Kidney (tissue), 14 donors: ENCODE measurements around the gene GATD1. TPM values are rescaled to one million over a fixed set of nuclear protein-coding genes. Genes with fewer than 3 reads are reported as not detected.
A peak's percentile ranks its signal among the peaks of the same experiment; 100 is the strongest.

Experiments
- DNase-seq, 5 donors: peaks; one replicate each; pipeline ENCODE4 v3.0.0-alpha.2; 2013 to 2020
- FAIRE-seq: peaks from 2 replicates; lab custom pipeline; 2012; peaks lifted over from hg19 to GRCh38; lab: Jason Lieb, UNC
- H3K27ac ChIP-seq, 2 donors: one replicate each; pipeline ENCODE4 v1.7.0; 2013; ENCODE audit warnings: low read depth in 2 of 2, low read length in 2 of 2, inconsistent platforms in 1 of 2
- H3K27me3 ChIP-seq: one replicate; pipeline ENCODE4 v1.7.1; 2013; ENCODE audit warnings: low read length, inconsistent platforms; ENCODE audit not compliant: control insufficient read depth, insufficient read depth
- H3K36me3 ChIP-seq, 3 donors: one replicate each; pipeline versions ENCODE4 v1.7.0 to v1.7.1; 2013; ENCODE audit warnings: low read length in 3 of 3, control low read depth in 1 of 3, inconsistent platforms in 1 of 3; ENCODE audit not compliant: insufficient read depth in 3 of 3, control insufficient read depth in 2 of 3
- H3K4me1 ChIP-seq, 3 donors: one replicate each; pipeline versions ENCODE4 v1.7.0 to v1.7.1; 2013; ENCODE audit warnings: low read length in 3 of 3, inconsistent platforms in 1 of 3, low read depth in 1 of 3; ENCODE audit not compliant: control insufficient read depth in 2 of 3, insufficient read depth in 2 of 3
- H3K4me3 ChIP-seq, 3 donors: one replicate each; pipeline versions ENCODE4 v1.7.0 to v1.8.1; 2013; ENCODE audit warnings: low read length in 3 of 3, control low read depth in 1 of 3, inconsistent platforms in 1 of 3
- H3K9ac ChIP-seq, 3 donors: one replicate each; pipeline versions ENCODE4 v1.7.0 to v1.7.1; 2013; ENCODE audit warnings: low read length in 3 of 3, control low read depth in 1 of 3, inconsistent platforms in 1 of 3
- H3K9me3 ChIP-seq, 3 donors: one replicate each; pipeline versions ENCODE4 v1.7.0 to v1.7.1; 2013; ENCODE audit warnings: low read length in 3 of 3, control low read depth in 1 of 3, inconsistent platforms in 1 of 3; ENCODE audit not compliant: control insufficient read depth in 2 of 3, insufficient read depth in 1 of 3
- CTCF ChIP-seq: IDR thresholded peaks from 3 replicates; pipeline ENCODE4 v1.5.1; 2012; ENCODE audit warnings: mild to moderate bottlenecking, moderate library complexity, borderline replicate concordance; ENCODE audit not compliant: insufficient read depth; ENCODE audit errors: extremely low read depth
- intact Hi-C: fragments of 100-400 bp; cut with DNase I; formaldehyde crosslinking; loops from one replicate; pipeline ENCODE4 v1.11.1; 2022
- polyA plus RNA-seq: library from polyadenylated mRNA; stranded (reverse); fragments of 350-450 nt; fragmentation: Illumina TruSeq; extraction: RNeasy Lipid Tissue Mini Kit (QIAGEN cat#74804); gene quantifications from one replicate; pipeline ENCODE4 v1.2.3, GENCODE V29; 2014; ENCODE audit warnings: low read depth, low replicate concordance; ENCODE audit not compliant: insufficient read depth
- total RNA-seq: library from RNA; stranded (reverse); fragmentation: NEBNext Ultra II Directional; extraction: Animal tissue kit (Norgen Biotek cat#: 25700); gene quantifications from one replicate; pipeline ENCODE4 v1.2.1, GENCODE V29; 2021
- donor health status: control.
- donor health status: control.
- donor health status: control.
- donor health status: control.
- donor health status: control.
- donor health status: DM: yes; HTN: yes; CAD: no.
- donor health status: Normal renal cell carcinoma (clear cell type).

The GATD1 gene
- total and polyA plus RNA-seq, 2 donors from 2014 or later, result 38.3 to 66.2 TPM

GRCh38 chr11:760236-760635, 17.1 kb downstream of the GATD1 start:
- Histone ChIP-seq H3K36me3 (peaks cover 0 to 39% (median 25%) of the 10 kb centered on the region in 3 donors), H3K4me3 (no peak overlapping the region), H3K4me1 (peaks cover 0 to 2% (median 0%) of the 10 kb centered on the region in 3 donors), H3K27me3 (no peaks in the 10 kb centered on the region), H3K9ac (no peak overlapping the region), H3K9me3 (no peaks in the 10 kb centered on the region), H3K27ac (no peak overlapping the region)
- no peak for TF ChIP-seq CTCF
- FAIRE-seq (no peak), DNase-seq (no peak)
- intact Hi-C loops, result no loop called here

- H3K4me1 ChIP-seq, result peaks cover 0 to 8% (median 0%) of the 10 kb centered on the region in 3 donors
- no peak for FAIRE-seq
- intact Hi-C loops, result no loop called here
- no peaks in the 10 kb centered on the region for H3K9me3 ChIP-seq
- H3K27me3 ChIP-seq, result no peaks in the 10 kb centered on the region
- H3K36me3 ChIP-seq, result no peaks in the 10 kb centered on the region
- no peak overlapping the region for H3K9ac ChIP-seq
- no peak overlapping the region for H3K4me3 ChIP-seq
- no peak overlapping the region for H3K27ac ChIP-seq
- no peak for TF ChIP-seq CTCF
- DNase-seq, result no peak
Observed at GRCh38 chr11:749731-750130, 27.6 kb downstream of the GATD1 start.

- Histone ChIP-seq H3K27ac (peak overlapping the region in 1 of 2 donors; percentile 71), H3K27me3 (no peaks in the 10 kb centered on the region), H3K9ac (peak overlapping the region in 1 of 3 donors; percentile 61), H3K36me3 (no peaks in the 10 kb centered on the region), H3K9me3 (no peaks in the 10 kb centered on the region), H3K4me3 (peak overlapping the region; percentile 12 to 73 (median 30)), H3K4me1 (peaks cover 0 to 8% (median 0%) of the 10 kb centered on the region in 3 donors)
- FAIRE-seq (no peak), DNase-seq (peak in 2 of 5 donors; percentile 12 to 76)
- no peak for TF ChIP-seq CTCF
- intact Hi-C loops, result no loop called here
Observed at GRCh38 chr11:748007-748359, 29.3 kb downstream of the GATD1 start.
